ENCODE data around the gene IL4R.

GRCh38 chr16:27392671-27393070 lies 78.9 kb downstream of the IL4R start:
- TF ChIP-seq CTCF (IDR thresholded peaks at IDR 0.05 in 2 of 3, conservative IDR thresholded peaks at IDR 0.05 in 1 of 3; ENCODE audit: borderline replicate concordance in 1 of 3, insufficient read depth in 1 of 3, low read depth in 2 of 3, low read length in 2 of 3) (no peak), SIN3A (IDR thresholded peaks at IDR 0.05; ENCODE audit: low read depth) (no peak), POLR2A (IDR thresholded peaks at IDR 0.05; ENCODE audit: borderline replicate concordance, extremely low read depth, insufficient read depth, insufficient read length) (no peak), EZH2 (IDR thresholded peaks at IDR 0.05) (no peak), JUND (IDR thresholded peaks at IDR 0.05) (no peak)
